GM12878 (cell line): ENCODE results near the gene ELAVL1.
A peak's percentile ranks its signal among the peaks of the same experiment; 100 is the strongest.

Experiments used
- CTCF ChIP-seq, 3 experiments: IDR thresholded peaks in 2 of 3; conservative IDR thresholded peaks in 1 of 3; 2 replicates each; pipeline ENCODE4 v1.5.1; 2011; ENCODE audit warnings: low read depth in 3 of 3, low read length in 3 of 3, mild to moderate bottlenecking in 3 of 3, control low read depth in 2 of 3, moderate library complexity in 2 of 3, inconsistent platforms in 1 of 3, mixed read lengths in 1 of 3; ENCODE audit not compliant: control insufficient read depth in 2 of 3, insufficient read depth in 1 of 3; ENCODE audit errors: extremely low read depth in 1 of 3
- EGR1 ChIP-seq, 2 experiments: IDR thresholded peaks; 1 replicate in 1 of 2; 2 replicates in 1 of 2; pipeline ENCODE4 v1.6.1; 2011 to 2012; ENCODE audit warnings: low read depth in 2 of 2, low read length in 2 of 2, borderline replicate concordance in 1 of 2, mild to moderate bottlenecking in 1 of 2, moderate library complexity in 1 of 2
- FOS ChIP-seq: IDR thresholded peaks from 3 replicates; pipeline ENCODE4 v1.6.1; 2011; ENCODE audit warnings: borderline replicate concordance; ENCODE audit not compliant: insufficient read length; ENCODE audit errors: extremely low read depth
- MXI1 ChIP-seq: fragments of 150-350 bp; IDR thresholded peaks from 2 replicates; pipeline ENCODE4 v1.6.1; 2011; ENCODE audit warnings: low read depth, mild to moderate bottlenecking, inconsistent platforms, low read length, improper control_type of control experiment

DNA sequence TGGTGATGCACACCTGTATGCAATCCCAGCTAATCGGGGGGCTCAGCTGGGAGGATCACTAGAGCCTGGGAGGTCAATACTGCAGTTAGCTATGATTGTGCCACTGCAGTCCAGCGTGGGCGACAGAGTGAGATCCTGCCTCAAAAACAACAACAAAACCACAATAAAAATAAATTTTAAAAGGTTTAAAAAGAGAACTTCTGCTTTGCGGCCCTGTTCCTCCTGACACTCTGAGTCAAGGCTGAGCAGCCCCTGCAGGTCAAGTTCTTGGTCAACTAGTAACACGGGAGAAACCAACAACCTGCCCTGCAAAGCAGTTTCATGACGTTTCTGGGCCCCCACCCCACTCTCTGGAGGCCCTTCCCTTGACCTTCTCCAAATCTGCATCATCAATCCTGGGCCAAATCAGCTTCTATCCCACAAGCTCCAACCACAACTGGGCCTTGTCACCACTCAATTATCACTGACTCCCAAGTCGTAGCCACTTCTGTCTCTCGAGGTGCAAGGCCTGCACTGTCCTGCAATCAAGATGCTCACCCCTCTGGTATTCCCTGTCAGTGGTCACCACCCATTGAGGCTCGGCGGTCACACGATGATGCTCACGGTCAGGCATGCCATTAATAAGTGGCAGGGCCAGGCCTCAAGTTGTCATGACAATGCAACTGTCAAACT, 7.5 kb downstream of the ELAVL1 start:
- TF ChIP-seq FOS = no peak
- TF ChIP-seq MXI1 = no peak
- no peak for TF ChIP-seq CTCF (IDR thresholded peaks at IDR 0.05 in 2 of 3, conservative IDR thresholded peaks at IDR 0.05 in 1 of 3; ENCODE audit: control insufficient read depth in 2 of 3, extremely low read depth in 1 of 3, insufficient read depth in 1 of 3, low read depth in 3 of 3, low read length in 3 of 3)
- TF ChIP-seq EGR1 (IDR thresholded peaks at IDR 0.05; ENCODE audit: borderline replicate concordance in 1 of 2, low read depth in 2 of 2, low read length in 2 of 2) = 0 out of 3 replicates have a peak, but pooled peaks of 1 of the 2 experiments have one; percentile 22
